Measurements from ENCODE around the gene GADD45B. TPM values are rescaled to one million over a fixed set of nuclear protein-coding genes. Genes with fewer than 3 reads are reported as not detected.
"Not testable (repeated sequence)": the region's sequence is repeated elsewhere in the genome, so short reads cannot be mapped to it uniquely, and the experiment has no call there.

Gene GADD45B
- polyA plus RNA-seq, 1 donor from 2014 or later, result not detected

- no peaks in the 10 kb centered on the region for H4K20me1 ChIP-seq (ENCODE audit: insufficient read depth)
- TF ChIP-seq TAF1 (IDR thresholded peaks at IDR 0.05; ENCODE audit: low read depth) (no peak), SMC3 (conservative IDR thresholded peaks at IDR 0.05; ENCODE audit: poor library complexity) (no peak), REST (IDR thresholded peaks at IDR 0.05; ENCODE audit: borderline replicate concordance) (no peak), EZH2 (IDR thresholded peaks at IDR 0.05; ENCODE audit: borderline replicate concordance, insufficient read depth, low read length, poor library complexity, severe bottlenecking) (no peak), EP300 (conservative IDR thresholded peaks at IDR 0.05; ENCODE audit: poor library complexity, severe bottlenecking) (no peak)
- no peak overlapping the region for H3K4me3 ChIP-seq (ENCODE audit: low read length)
- no peak overlapping the region for H3K9ac ChIP-seq (ENCODE audit: low read length)
- no peaks in the 10 kb centered on the region for H3K79me2 ChIP-seq (replicated peaks; ENCODE audit: insufficient read depth, low read length)
- no peaks in the 10 kb centered on the region for H3K9me3 ChIP-seq (ENCODE audit: low read length)
- H3K27ac ChIP-seq (ENCODE audit: low read length), result no peak overlapping the region
- no peaks in the 10 kb centered on the region for H3F3A ChIP-seq (ENCODE audit: insufficient read depth, low read length, poor library complexity, severe bottlenecking)
- H3K4me2 ChIP-seq (ENCODE audit: low read length), result no peak overlapping the region
- H3K36me3 ChIP-seq (ENCODE audit: insufficient read depth, low read length), result no peaks in the 10 kb centered on the region
- no peaks in the 10 kb centered on the region for H3K27me3 ChIP-seq (ENCODE audit: insufficient read depth, low read depth, low read length)
- no peaks in the 10 kb centered on the region for H3K9me2 ChIP-seq (ENCODE audit: insufficient read depth, low read length)
- no peak overlapping the region for H2AFZ ChIP-seq (ENCODE audit: low read depth, low read length)
These were observed 24.9 kb downstream of the GADD45B start for GRCh38 chr19:2500841-2501261.

- H3K27me3 ChIP-seq (ENCODE audit: insufficient read depth, low read depth, low read length), result no peaks in the 10 kb centered on the region
- no peak overlapping the region for H3K9ac ChIP-seq (ENCODE audit: low read length)
- H3K4me3 ChIP-seq (ENCODE audit: low read length), result no peak overlapping the region
- TF ChIP-seq REST (IDR thresholded peaks at IDR 0.05; ENCODE audit: borderline replicate concordance) (no peak), EZH2 (IDR thresholded peaks at IDR 0.05; ENCODE audit: borderline replicate concordance, insufficient read depth, low read length, poor library complexity, severe bottlenecking) (no peak), SMC3 (conservative IDR thresholded peaks at IDR 0.05; ENCODE audit: poor library complexity) (no peak), RAD21 (conservative IDR thresholded peaks at IDR 0.05) (no peak), EP300 (conservative IDR thresholded peaks at IDR 0.05; ENCODE audit: poor library complexity, severe bottlenecking) (no peak), TAF1 (IDR thresholded peaks at IDR 0.05; ENCODE audit: low read depth) (no peak), MXI1 (conservative IDR thresholded peaks at IDR 0.05; ENCODE audit: poor library complexity, severe bottlenecking) (no peak), POLR2AphosphoS5 (IDR thresholded peaks at IDR 0.05) (no peak)
- TF ChIP-seq, protein P1, sequence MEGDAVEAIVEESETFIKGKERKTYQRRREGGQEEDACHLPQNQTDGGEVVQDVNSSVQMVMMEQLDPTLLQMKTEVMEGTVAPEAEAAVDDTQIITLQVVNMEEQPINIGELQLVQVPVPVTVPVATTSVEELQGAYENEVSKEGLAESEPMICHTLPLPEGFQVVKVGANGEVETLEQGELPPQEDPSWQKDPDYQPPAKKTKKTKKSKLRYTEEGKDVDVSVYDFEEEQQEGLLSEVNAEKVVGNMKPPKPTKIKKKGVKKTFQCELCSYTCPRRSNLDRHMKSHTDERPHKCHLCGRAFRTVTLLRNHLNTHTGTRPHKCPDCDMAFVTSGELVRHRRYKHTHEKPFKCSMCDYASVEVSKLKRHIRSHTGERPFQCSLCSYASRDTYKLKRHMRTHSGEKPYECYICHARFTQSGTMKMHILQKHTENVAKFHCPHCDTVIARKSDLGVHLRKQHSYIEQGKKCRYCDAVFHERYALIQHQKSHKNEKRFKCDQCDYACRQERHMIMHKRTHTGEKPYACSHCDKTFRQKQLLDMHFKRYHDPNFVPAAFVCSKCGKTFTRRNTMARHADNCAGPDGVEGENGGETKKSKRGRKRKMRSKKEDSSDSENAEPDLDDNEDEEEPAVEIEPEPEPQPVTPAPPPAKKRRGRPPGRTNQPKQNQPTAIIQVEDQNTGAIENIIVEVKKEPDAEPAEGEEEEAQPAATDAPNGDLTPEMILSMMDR (IDR thresholded peaks at IDR 0.05; ENCODE audit: poor library complexity, severe bottlenecking), result no peak
- no peaks in the 10 kb centered on the region for H3K36me3 ChIP-seq (ENCODE audit: insufficient read depth, low read length)
- no peaks in the 10 kb centered on the region for H3K79me2 ChIP-seq (replicated peaks; ENCODE audit: insufficient read depth, low read length)
- H3K27ac ChIP-seq (ENCODE audit: low read length), result no peak overlapping the region
- no peaks in the 10 kb centered on the region for H3K9me2 ChIP-seq (ENCODE audit: insufficient read depth, low read length)
- H4K20me1 ChIP-seq (ENCODE audit: insufficient read depth), result no peaks in the 10 kb centered on the region
- no peak overlapping the region for H3K4me2 ChIP-seq (ENCODE audit: low read length)
- H3K9me3 ChIP-seq (ENCODE audit: low read length), result no peaks in the 10 kb centered on the region
- H2AFZ ChIP-seq (ENCODE audit: low read depth, low read length), result no peak overlapping the region
- H3F3A ChIP-seq (ENCODE audit: insufficient read depth, low read length, poor library complexity, severe bottlenecking), result no peaks in the 10 kb centered on the region
These were observed 27.7 kb downstream of the GADD45B start for GRCh38 chr19:2503521-2504109.

GRCh38 chr19:2506656-2507055 is 30.7 kb downstream of the GADD45B start:
- H3K79me2 ChIP-seq (replicated peaks; ENCODE audit: insufficient read depth, low read length); H2AFZ ChIP-seq (ENCODE audit: low read depth, low read length); H3F3A ChIP-seq (ENCODE audit: insufficient read depth, low read length, poor library complexity, severe bottlenecking); H3K36me3 ChIP-seq (ENCODE audit: insufficient read depth, low read length); H3K9me2 ChIP-seq (ENCODE audit: insufficient read depth, low read length); H3K27me3 ChIP-seq (ENCODE audit: insufficient read depth, low read depth, low read length); H3K27ac ChIP-seq (ENCODE audit: low read length); H3K9me3 ChIP-seq (ENCODE audit: low read length); H3K4me3 ChIP-seq (ENCODE audit: low read length); H3K4me2 ChIP-seq (ENCODE audit: low read length); H3K9ac ChIP-seq (ENCODE audit: low read length); H4K20me1 ChIP-seq (ENCODE audit: insufficient read depth): not testable (repeated sequence)

All from neural cell (in vitro differentiated cells).